Fibroblast of skin of back (primary cell): ENCODE data around the gene CHD5.

Source experiments
- DNase-seq: peaks from one replicate; pipeline ENCODE4 v3.0.0-alpha.2; 2013

CHD5 gene

DNA sequence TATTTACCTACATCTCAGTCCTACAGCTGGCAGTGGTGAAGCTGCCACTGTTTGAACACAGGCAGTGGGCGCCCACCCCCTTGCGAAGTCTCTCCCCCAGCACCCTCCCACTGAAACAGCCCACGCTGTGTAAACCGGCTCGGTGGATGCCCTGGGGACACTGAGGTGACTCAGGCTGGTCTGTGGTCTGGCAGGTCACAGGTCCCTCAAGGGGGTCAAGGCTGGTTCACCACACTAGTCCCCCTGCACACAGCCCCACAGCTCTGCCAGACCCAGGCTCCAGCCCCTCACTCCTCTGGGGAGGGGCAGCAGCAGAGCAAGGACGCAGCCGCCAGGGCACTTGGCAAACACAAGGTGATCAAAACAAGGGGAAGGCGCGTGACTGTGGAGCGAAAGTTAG, 7.6 kb downstream of the CHD5 start:
- no peak for DNase-seq

DNA sequence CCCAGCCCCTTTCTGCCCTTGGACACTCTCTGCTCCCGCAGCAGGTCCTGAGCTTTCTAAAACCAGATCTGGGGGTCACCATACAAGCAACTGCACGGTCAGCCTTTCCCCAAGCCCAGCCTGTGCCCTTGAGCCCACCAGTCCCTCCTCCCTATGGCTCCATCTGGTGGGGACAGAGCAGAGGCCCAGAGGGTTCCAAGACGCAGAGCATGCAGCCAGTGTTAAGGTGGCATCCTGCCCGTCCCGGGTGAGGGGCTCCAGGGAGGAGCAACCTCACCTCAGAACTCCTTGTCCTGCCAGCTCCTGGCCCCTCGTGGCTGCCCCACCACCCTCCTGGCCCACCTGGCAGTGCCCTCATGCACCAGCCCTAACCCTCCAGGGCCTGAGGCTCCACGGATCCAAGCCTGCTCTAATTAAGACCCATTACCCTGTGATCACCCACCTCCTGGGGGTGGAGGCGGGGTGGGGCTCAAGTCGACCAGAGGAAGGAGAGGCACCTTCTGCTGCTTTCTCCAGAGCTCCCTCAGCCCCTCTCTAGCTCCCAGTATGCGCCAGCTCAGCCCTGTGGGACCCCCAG, 8.5 kb downstream of the CHD5 start:
- no peak for DNase-seq

GRCh38 chr1:6170742-6171201, 9.3 kb downstream of the CHD5 start:
- DNase-seq: no peak

DNA sequence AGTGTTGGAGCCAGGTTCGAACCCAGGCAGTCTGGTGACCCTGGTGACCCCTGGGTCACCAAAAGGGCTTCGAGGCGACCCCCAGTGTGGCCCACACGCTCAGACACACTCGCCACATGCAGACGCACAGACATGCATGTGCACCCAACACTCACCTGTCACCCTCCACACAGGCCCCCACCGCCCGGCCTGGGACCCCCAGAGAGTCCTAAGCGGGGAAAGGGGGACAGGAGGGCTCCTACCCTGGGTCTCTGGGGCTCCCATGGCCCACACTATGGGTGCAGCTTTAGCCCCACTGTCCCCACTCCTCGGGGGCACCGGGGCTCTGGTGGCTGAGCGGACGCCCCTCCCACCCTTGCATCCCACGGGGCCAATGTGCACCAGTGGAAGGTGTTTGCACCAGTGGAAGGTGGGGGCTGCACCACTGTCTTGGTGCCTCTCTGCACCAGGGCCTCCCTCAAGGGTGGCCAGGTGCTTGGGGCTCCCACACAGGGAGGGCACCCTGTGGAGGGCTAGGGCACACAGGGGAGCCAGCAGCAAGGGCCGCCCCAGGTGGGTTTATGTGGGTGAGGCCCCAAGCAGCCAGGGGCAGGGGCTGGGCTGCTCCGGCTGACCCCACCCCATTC, 9.9 kb downstream of the CHD5 start:
- DNase-seq: no peak

GRCh38 chr1:6168947-6169586, 11.1 kb downstream of the CHD5 start:
- no peak for DNase-seq

DNA sequence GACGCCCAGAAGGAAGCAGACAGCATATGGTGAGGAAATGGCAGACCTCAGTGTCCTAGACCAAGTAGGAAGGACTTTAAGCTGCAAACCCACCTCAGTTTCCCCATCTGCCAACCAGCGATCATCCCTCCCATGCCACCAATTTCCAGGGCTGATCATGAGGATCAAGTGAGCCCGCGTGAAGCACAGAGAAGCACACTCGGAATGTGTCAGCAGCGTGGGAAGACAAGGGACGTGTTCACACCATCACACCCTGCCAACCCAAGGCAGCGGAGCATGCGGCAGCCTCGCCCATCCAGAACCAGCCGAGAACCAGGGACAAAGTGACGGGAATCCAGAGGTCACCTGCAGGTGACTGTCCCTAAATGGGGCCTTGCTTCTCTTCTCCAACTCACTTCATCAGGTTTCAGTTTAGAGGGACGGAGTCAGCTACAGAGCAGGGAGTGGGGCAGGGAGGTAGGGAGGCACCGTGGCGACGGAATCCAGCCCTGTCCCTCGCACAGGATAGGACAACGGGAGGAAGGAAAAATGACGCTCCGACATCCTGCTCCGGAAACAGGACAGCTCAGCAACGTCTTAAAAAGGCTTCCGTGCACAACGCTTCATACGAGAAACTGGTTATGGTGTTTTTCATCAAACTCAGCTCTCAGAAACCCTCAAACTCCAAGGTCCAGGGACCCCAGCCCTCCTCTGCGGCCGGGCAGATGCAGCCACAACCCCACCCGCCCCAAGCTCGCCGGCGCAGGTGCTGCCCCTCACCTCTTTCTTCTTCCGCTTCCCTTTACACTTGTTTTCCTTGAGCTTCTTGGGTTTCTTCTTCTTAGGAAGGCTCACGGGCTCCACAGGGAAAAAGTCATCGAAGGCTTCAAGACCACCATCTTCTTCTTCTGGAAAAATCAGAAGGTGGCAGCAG, 12.5 kb downstream of the CHD5 start:
- no peak for DNase-seq

DNA sequence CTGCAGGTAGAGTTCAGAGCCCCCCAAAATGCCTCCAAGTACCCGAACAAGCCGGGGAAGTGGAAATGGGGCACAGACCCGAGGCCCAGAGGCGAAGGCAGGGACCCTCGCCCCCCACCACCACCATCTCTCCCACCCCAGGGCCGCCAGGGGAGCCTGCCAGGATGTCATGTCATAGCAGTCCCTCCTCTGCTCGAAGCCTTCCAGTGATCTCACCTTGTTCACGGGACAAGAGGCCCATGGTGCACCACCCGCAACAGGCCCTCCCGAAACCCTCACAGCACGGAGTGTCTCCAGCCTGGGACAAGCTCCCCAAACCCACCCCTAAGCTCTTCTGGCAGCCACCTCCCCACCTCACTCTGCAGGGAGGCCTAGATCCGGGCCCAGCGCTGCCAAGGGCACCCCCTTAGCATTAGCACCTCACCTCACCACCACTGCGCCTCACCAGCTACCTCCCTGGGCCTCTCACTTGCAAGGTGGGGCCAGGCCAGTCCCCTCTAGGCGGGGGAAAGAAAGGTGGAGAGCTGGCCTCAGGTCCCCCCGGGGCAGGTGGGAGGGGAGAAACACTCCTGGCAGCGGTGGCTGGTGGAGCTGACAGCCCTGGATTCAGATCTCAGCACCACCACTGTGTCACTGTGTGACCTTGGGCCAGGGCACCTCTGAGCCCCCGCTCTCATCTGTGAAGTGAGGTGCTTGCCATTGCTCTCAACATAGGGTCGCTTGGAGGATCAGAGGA, 13.3 kb downstream of the CHD5 start:
- DNase-seq: no peak

DNA sequence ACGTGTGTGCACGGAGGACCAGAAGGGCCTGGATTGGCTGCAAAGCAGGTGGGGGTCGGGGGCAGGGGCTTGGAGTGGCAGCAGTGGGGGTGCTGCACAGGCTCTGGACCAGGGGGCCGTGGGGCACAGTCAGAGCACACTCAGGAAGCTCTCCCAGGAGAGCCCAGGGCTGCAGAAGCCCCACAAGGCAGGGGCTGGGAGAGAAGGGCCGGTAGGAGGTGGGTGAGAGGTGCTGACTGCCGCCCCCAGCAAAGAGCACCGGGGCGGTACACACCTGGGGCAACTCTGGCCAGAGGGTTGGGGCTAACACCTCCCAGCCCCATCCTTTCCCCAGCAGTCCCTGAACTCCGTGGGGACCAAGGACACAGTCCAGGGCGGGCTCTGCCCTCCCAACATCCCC, 13.9 kb downstream of the CHD5 start:
- DNase-seq: no peak

DNA sequence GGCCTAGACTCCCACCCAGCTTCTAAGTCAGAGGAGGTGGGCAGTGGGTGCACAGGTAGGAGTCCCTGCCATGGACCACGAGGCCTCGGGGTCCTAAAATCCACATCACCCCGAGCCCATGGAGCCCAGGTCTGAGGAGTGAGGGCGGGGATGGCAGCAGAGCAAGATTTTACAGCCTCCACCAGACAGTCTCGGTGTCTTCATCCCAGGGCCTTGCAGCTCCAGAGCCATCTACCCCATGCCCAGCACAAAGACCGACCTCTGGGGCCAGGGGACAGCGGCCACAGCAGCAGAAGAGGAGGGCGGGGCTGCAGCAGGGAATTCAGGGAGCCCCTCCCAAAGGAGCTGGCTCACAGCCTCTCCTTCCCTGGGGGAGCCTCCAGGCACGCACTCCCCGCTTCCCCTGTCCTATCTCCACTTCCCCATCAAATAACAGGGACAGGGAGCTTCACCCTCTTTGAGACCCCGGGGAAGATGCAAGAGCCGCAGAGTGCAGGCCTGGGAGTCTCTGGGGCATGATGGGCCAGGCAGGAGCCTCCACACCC, 14.6 kb downstream of the CHD5 start:
- no peak for DNase-seq

GRCh38 chr1:6165027-6165426, 15.1 kb downstream of the CHD5 start:
- DNase-seq: no peak

- DNase-seq: no peak
Observed at GRCh38 chr1:6163973-6164617, 16.0 kb downstream of the CHD5 start.

- DNase-seq: no peak
Observed at GRCh38 chr1:6163191-6163972, 16.7 kb downstream of the CHD5 start.

DNA sequence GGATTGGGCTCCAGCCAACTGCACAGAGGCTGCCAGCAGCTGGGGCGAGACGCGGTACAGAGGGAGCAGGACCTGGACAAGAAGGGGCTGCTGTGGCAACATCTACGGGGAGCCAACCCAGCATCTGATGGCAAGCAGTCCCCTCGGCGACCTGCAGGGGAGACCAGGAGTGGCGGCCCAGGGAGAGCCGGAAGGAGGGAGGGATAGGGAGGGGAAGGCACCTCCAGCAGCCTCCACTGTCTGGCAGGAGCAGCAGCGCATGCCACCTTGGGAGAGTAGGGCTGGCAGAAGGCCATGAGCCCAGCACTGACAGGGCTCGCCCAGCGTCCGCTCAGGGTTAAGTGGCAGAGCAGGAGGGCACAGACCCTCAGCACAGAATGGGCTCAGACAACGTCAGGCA, 17.3 kb downstream of the CHD5 start:
- no peak for DNase-seq

GRCh38 chr1:6162341-6162740, 17.8 kb downstream of the CHD5 start:
- DNase-seq: no peak

GRCh38 chr1:6158181-6158580, 21.9 kb downstream of the CHD5 start:
- no peak for DNase-seq

GRCh38 chr1:6157528-6158174, 22.5 kb downstream of the CHD5 start:
- peak; percentile 30 for DNase-seq

- no peak for DNase-seq
Observed at GRCh38 chr1:6157132-6157527, 23.0 kb downstream of the CHD5 start.

GRCh38 chr1:6154525-6155319, 25.4 kb downstream of the CHD5 start:
- no peak for DNase-seq

GRCh38 chr1:6152882-6153281, 27.2 kb downstream of the CHD5 start:
- no peak for DNase-seq
